Psoas muscle (tissue), 8 donors: ENCODE results near the gene POLR2H. TPM values are rescaled to one million over a fixed set of nuclear protein-coding genes. Genes with fewer than 3 reads are reported as not detected.

ENCODE experiments used
- ATAC-seq, 4 donors: fragments of 200-7000 bp; cut with Tn5 transposase; one replicate each; pipeline ENCODE4 v1.9.1; 2020; ENCODE audit warnings: moderate library complexity in 3 of 4, mild to moderate bottlenecking in 2 of 4
- DNase-seq, 2 donors: peaks; one replicate each; pipeline ENCODE4 v3.0.0-alpha.2; 2020
- H3K27ac ChIP-seq: fragments of 200-600 bp; one replicate; pipeline ENCODE4 v1.8.0; 2022
- H3K27me3 ChIP-seq, 3 donors: fragments of 200-600 bp in 1 of 3; one replicate each; pipeline versions ENCODE4 v1.6.1 to v1.8.0; 2013 to 2022; ENCODE audit warnings: low read length in 2 of 3, mild to moderate bottlenecking in 2 of 3, moderate library complexity in 1 of 3; ENCODE audit not compliant: insufficient read depth in 3 of 3
- H3K36me3 ChIP-seq, 2 donors: fragments of 200-600 bp in 1 of 2; one replicate each; pipeline versions ENCODE4 v1.6.1 to v1.8.0; 2013 to 2022; ENCODE audit warnings: low read depth in 1 of 2, mild to moderate bottlenecking in 1 of 2, moderate library complexity in 1 of 2; ENCODE audit not compliant: insufficient read depth in 1 of 2
- H3K4me1 ChIP-seq: fragments of 200-600 bp; one replicate; pipeline ENCODE4 v1.8.0; 2022
- H3K4me3 ChIP-seq: fragments of 200-600 bp; one replicate; pipeline ENCODE4 v1.8.0; 2022; ENCODE audit warnings: mild to moderate bottlenecking
- H3K9me3 ChIP-seq: fragments of 200-600 bp; one replicate; pipeline ENCODE4 v1.8.0; 2022
- WGBS, 3 donors: extraction: QIAGEN DNeasy Blood & Tissue Kit; methylation state at CpG; one replicate each; pipeline versions ENCODE4 v1.1.6 to v1.1.7; 2013; 5-methylcytosine and 5-hydroxymethylcytosine counted together
- intact Hi-C, 2 donors: fragments of 100-400 bp; cut with DNase I; formaldehyde crosslinking; loops; one replicate each; pipeline versions ENCODE4 v1.11.0 to v1.14.2; 2022
- polyA plus RNA-seq, 3 donors: library from polyadenylated mRNA; stranded (reverse); fragments of 200-250 nt; gene quantifications; one replicate each; pipeline ENCODE4 v1.2.3, GENCODE V29; 2013
- total RNA-seq, 4 donors: library from RNA; stranded (reverse); fragmentation: NEBNext Ultra II Directional in 2 of 4; extraction: Animal tissue kit (Norgen Biotek cat#: 25700) in 2 of 4; gene quantifications; one replicate each; pipeline versions ENCODE4 v1.2.1 to v1.2.4, GENCODE V29; 2021 to 2023
- TF ChIP-seq, protein P1 (sequence below): fragments of 200-600 bp; IDR thresholded peaks from one replicate; pipeline ENCODE4 v1.8.0; 2022; ENCODE audit warnings: antibody characterized with exemption
- donor health status: healthy with polysubstance abuse.
- donor health status: DM: no; HTN: no; CAD: no; lungs with moderate emphysema.
- donor health status: Bipolar disorder and iron deficiency.
- donor health status: healthy.
- donor health status: DM: yes; HTN: yes; CAD: no.
- donor health status: DM: no; HTN: no; CAD: no.
- donor health status: DM: no; HTN: no; CAD: no.
- donor health status: DM: yes; HTN: yes; CAD: no.

Gene POLR2H
- total and polyA plus RNA-seq, 7 donors, result 21.2 to 117 (median 33.2) TPM

- Histone ChIP-seq H3K27ac (no peak overlapping the region), H3K27me3 (peaks cover 0 to 14% (median 0%) of the 10 kb centered on the region in 3 donors), H3K4me1 (peaks cover 7% of the 10 kb centered on the region), H3K36me3 (peaks cover 0 to 21% of the 10 kb centered on the region in 2 donors), H3K9me3 (no peaks in the 10 kb centered on the region), H3K4me3 (no peak overlapping the region)
- DNase-seq (no peak), ATAC-seq (no peak)
- intact Hi-C loops, result loop anchor here in 1 of 2 donors (5.0 kb wide), 1 partner anchor 403 kb away; no protein-coding TSS in a partner anchor
- 80 to 84% (median 83%) methylated on average over 9 of the region's 9 CpGs for WGBS, 3 donors
- TF ChIP-seq, protein P1, sequence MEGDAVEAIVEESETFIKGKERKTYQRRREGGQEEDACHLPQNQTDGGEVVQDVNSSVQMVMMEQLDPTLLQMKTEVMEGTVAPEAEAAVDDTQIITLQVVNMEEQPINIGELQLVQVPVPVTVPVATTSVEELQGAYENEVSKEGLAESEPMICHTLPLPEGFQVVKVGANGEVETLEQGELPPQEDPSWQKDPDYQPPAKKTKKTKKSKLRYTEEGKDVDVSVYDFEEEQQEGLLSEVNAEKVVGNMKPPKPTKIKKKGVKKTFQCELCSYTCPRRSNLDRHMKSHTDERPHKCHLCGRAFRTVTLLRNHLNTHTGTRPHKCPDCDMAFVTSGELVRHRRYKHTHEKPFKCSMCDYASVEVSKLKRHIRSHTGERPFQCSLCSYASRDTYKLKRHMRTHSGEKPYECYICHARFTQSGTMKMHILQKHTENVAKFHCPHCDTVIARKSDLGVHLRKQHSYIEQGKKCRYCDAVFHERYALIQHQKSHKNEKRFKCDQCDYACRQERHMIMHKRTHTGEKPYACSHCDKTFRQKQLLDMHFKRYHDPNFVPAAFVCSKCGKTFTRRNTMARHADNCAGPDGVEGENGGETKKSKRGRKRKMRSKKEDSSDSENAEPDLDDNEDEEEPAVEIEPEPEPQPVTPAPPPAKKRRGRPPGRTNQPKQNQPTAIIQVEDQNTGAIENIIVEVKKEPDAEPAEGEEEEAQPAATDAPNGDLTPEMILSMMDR, result no peak
Observed at GRCh38 chr3:184384342-184384741, 22.8 kb downstream of the POLR2H start.

DNA sequence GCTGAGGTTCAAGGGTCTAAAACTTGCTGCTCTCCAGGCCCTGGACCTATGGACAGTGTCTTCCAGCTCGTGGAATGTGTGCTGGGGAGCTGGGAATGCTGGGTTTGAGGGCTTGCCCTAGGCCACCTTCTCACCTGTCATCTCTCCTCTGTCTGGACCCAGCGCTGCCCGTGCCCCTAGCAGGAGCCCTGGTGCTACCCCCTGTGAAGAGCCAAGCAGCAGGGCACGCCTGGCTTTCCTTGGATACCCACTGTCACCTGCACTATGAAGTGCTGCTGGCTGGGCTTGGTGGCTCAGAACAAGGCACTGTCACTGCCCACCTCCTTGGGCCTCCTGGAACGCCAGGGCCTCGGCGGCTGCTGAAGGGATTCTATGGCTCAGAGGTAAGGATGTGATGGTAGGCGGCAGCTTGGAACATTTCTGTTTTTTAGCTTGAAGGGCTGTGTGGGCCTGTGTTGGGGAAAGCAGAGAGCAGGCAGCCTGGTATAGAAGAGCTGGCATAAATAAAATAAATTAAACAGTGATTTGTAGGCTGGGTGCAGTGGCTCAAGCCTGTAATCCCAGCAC lies 23.4 kb downstream of the POLR2H start:
- intact Hi-C loops, result loop anchor here in 1 of 2 donors (5.0 kb wide), 1 partner anchor 402 kb away; no protein-coding TSS in a partner anchor
- Histone ChIP-seq H3K27ac (no peak overlapping the region), H3K4me3 (no peak overlapping the region), H3K27me3 (peaks cover 0 to 14% (median 0%) of the 10 kb centered on the region in 3 donors), H3K36me3 (peaks cover 0 to 26% of the 10 kb centered on the region in 2 donors), H3K9me3 (no peaks in the 10 kb centered on the region), H3K4me1 (peaks cover 7% of the 10 kb centered on the region)
- 91 to 97% (median 94%) methylated on average over 8 of the region's 8 CpGs for WGBS, 3 donors
- TF ChIP-seq, protein P1, result no peak
- ATAC-seq, result no peak
- no peak for DNase-seq

DNA sequence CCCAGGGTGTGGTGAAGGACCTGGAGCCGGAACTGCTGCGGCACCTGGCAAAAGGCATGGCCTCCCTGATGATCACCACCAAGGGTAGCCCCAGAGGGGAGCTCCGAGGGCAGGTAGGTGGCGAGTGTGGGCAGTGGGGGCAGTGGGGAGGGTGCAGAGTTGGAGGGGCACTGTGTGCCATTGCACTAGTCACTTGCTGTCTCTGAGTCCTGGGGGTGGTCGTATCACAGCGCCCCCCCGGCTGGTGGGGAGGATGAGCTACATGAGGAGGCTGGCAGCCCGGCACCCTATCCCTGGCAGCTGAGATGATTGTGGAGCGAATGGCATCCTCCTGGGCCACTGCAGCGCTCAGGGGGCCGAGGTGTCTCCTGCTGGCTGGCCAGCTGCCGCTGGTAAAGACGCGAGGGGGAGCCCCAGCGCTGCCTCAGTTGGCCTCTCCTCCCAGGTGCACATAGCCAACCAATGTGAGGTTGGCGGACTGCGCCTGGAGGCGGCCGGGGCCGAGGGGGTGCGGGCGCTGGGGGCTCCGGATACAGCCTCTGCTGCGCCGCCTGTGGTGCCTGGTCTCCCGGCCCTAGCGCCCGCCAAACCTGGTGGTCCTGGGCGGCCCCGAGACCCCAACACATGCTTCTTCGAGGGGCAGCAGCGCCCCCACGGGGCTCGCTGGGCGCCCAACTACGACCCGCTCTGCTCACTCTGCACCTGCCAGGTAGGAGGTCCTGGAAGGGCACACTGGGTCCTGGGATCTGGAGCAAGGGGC lies 24.7 kb downstream of the POLR2H start:
- intact Hi-C loops, result no loop called here
- 77 to 83% (median 80%) methylated on average over 34 to 37 of the region's 37 CpGs for WGBS, 3 donors
- peaks cover 0 to 7% (median 0%) of the 10 kb centered on the region in 3 donors for H3K27me3 ChIP-seq
- ATAC-seq (no peak), DNase-seq (no peak)
- TF ChIP-seq, protein P1, result no peak
- no peak overlapping the region for H3K4me3 ChIP-seq
- H3K4me1 ChIP-seq, result peaks cover 2% of the 10 kb centered on the region
- peaks cover 0 to 26% of the 10 kb centered on the region in 2 donors for H3K36me3 ChIP-seq
- H3K27ac ChIP-seq, result no peak overlapping the region
- H3K9me3 ChIP-seq, result no peaks in the 10 kb centered on the region

GRCh38 chr3:184387174-184387714 lies 25.7 kb downstream of the POLR2H start:
- Histone ChIP-seq H3K9me3 (no peaks in the 10 kb centered on the region), H3K27me3 (no peaks in the 10 kb centered on the region), H3K4me1 (no peaks in the 10 kb centered on the region), H3K27ac (no peak overlapping the region), H3K4me3 (no peak overlapping the region), H3K36me3 (peaks cover 0 to 26% of the 10 kb centered on the region in 2 donors)
- DNase-seq, result no peak
- 89 to 95% (median 90%) methylated on average over 11 to 12 of the region's 12 CpGs for WGBS, 3 donors
- TF ChIP-seq, protein P1, result no peak
- intact Hi-C loops, result no loop called here
- no peak for ATAC-seq
